Epithelial cell of proximal tubule (primary cell): ENCODE measurements around the gene DGCR2. TPM values are rescaled to one million over a fixed set of nuclear protein-coding genes. Genes with fewer than 3 reads are reported as not detected.

ENCODE experiments used
- DNase-seq: peaks from one replicate; pipeline ENCODE4 v3.0.0-alpha.2; 2011; ENCODE audit warnings: low read depth
- H3K4me3 ChIP-seq: 2 replicates; pipeline ENCODE4 v1.5.1; 2011; ENCODE audit warnings: low read depth, mild to moderate bottlenecking, low read length
- total RNA-seq: library from RNA; depleted of rRNA; stranded (reverse); fragments of >200 nt; gene quantifications from 2 replicates; pipeline ENCODE4 v1.2.3, GENCODE V29; 2015
- TF ChIP-seq, protein P1 (sequence below): conservative IDR thresholded peaks from 2 replicates; pipeline ENCODE4 v1.5.1; 2012; ENCODE audit warnings: low read depth, mild to moderate bottlenecking, low read length

The DGCR2 gene
- total RNA-seq, 1 donor from 2014 or later: 51.7 TPM

DNA sequence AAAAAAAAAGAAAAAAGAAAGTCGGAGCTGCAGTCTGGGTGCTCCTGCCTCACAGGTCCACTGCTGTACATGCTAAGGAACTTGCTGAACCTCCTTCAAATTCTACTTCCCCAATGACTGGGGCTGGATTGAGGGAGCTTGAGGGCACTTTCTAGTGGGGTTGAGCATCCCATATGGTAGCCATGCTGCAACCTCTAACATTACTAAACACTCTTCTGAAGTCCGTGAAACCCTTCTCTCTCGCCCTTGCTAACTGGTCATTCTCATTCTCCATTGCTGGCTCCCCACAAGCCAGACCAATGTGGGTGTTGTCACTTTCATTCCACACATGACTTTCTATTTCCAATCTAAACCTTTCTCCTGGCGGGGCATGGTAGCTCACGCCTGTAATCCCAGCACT, 21.0 kb upstream of the DGCR2 start:
- no peak for DNase-seq
- no peak overlapping the region for H3K4me3 ChIP-seq
- TF ChIP-seq, protein P1, sequence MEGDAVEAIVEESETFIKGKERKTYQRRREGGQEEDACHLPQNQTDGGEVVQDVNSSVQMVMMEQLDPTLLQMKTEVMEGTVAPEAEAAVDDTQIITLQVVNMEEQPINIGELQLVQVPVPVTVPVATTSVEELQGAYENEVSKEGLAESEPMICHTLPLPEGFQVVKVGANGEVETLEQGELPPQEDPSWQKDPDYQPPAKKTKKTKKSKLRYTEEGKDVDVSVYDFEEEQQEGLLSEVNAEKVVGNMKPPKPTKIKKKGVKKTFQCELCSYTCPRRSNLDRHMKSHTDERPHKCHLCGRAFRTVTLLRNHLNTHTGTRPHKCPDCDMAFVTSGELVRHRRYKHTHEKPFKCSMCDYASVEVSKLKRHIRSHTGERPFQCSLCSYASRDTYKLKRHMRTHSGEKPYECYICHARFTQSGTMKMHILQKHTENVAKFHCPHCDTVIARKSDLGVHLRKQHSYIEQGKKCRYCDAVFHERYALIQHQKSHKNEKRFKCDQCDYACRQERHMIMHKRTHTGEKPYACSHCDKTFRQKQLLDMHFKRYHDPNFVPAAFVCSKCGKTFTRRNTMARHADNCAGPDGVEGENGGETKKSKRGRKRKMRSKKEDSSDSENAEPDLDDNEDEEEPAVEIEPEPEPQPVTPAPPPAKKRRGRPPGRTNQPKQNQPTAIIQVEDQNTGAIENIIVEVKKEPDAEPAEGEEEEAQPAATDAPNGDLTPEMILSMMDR: no peak

DNA sequence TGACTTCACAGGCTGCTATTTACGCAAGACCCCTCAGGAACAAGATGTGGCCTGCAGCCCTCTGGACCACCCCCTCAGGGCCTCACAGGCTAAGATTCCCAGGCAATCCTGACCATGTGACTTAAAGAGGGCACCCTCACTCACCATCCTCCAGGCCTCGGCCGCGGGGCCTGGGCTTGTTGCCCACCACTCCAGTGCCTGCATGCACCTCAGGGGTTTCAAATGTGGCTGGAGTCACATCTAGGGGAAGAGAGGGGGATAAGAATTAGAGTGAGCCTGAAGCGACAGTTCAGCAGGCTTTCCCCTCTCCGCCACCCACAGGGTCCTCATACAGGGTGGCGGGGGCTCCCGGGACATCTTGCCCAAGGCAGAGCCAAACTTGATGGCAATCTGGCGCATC, 20.2 kb upstream of the DGCR2 start:
- TF ChIP-seq, protein P1: no peak
- no peak overlapping the region for H3K4me3 ChIP-seq
- no peak for DNase-seq

DNA sequence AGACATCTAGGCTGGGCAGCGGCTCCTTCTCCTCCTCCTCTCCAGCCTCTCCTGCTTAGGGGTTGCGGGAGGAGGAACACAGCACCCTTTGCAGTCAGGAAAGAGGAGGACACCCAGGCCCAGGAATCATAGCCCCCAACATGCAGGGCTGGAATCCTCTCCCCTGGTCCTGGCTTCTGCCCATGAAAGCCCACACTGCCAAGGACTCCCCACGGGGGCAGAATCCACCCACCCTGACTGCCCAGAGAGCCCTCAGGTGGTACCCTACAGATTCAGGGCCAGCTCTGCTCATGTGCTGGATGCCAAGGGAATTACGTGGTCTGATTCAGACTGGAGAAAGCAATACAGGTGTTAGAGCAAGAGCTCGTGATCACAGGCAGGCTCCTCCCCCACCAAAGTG, 17.8 kb upstream of the DGCR2 start:
- TF ChIP-seq, protein P1: no peak
- DNase-seq: no peak
- no peak overlapping the region for H3K4me3 ChIP-seq

DNA sequence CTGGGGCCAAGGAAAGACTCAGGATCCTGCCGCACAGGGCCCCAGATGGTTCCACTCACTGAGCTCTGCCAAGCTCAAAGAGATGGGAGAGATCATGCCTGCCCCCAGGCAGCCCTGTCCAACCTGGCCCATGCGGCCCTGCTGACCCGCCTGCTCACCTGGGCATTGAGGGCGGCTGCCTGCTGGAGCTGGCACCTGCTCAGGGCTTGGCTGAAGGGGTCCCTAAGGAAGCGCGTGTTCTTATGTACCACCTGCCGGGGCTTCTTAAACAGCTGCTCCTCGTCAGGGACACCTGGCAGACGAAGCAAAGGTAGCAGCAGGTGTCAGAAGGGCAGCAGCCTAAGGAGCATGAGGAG, 16.8 kb upstream of the DGCR2 start:
- no peak for DNase-seq
- TF ChIP-seq, protein P1: no peak
- H3K4me3 ChIP-seq: no peak overlapping the region

DNA sequence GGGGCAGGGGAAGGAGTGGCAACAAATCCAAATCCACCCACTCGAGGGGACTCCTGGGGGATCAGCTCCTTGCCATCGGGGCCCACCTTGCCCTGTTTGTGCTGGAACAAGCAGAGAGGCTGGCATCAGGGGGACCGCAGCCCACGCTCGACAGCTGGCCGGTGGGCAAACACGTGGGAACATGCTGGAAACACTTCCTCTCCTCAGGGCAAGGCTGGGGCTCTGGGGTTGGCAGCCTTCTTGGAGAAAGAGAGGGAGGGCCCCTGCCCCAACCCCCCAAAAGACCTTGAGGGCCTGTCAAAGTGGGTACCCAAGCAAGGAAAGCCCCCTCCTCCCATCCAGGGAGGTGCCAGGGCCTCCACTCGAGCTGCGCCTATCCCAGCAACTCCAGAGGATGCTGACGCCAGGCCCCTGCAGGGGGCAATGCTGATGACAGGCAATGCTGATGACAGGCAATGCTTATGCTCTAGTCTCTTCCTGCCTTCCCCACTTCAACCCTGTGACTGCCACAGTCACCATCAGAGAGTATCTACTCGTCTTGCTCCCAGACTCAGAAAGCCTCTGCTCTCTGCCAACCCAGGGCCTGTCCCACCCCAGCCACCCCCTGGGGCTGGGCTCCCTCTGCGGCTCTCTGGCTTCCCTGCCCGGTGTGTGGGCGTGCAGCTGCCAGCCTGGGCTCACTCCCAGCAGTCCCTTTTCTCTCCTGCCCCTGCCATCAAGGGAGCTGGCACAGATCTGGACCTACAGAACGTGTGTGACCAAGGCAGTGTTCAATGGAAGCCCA, 16.2 kb upstream of the DGCR2 start:
- H3K4me3 ChIP-seq: no peak overlapping the region
- TF ChIP-seq, protein P1: no peak
- no peak for DNase-seq

DNA sequence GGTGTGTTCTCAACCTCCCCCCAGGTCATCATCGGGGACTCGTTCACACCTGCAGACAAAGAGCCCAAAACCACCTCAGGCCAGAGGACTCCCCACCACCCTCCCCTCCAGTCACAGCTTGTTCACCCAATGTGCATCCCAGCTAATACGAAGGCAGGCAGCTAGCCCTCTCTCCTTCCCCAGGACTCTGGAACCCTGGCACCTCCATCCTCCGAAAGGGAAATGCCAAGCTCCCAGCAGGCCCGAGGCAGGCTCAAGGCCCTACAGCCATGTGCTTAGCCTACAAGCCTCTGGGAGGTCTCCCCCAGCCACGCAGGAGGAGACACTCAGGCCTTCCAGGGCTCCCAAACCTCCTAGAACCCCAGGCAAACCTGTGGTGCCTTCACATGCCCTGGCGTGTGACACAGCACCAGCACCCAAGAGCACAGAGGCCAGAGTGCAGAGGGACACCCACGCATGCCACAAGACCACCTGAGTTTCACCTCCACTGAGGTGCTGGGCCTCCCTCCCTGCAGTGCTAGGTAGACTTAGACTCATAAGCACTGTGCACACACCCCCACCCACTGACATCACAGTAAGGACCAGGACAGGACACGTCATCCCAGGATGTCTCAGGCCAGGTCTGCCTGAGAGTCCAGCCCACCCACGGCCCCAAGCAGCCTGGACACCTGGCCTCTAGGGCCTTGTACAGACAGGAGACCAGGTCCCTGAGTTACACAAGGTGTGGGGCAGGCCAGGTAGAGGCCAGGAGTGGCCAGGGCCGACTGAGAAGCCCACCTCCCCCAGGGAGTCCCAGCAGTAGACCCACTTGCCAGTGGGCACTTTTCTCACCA, 15.4 kb upstream of the DGCR2 start:
- TF ChIP-seq, protein P1: no peak

More for the DNA sequence above, 15.4 kb upstream of the DGCR2 start:
- no peak for DNase-seq
- H3K4me3 ChIP-seq: no peak overlapping the region
